Type B pancreatic cell (in vitro differentiated cells): ENCODE results near the gene CTNND2. TPM values are rescaled to one million over a fixed set of nuclear protein-coding genes. Genes with fewer than 3 reads are reported as not detected.

Experiments used
- DNase-seq: peaks from one replicate; pipeline ENCODE4 v3.0.0; 2021; ENCODE audit warnings: mixed read lengths; ENCODE audit not compliant: unreplicated experiment; ENCODE audit errors: extremely low spot score
- H3K27ac Mint-ChIP-seq: 2 replicates; pipeline ENCODE4 v1.8.0; 2021; ENCODE audit warnings: mild to moderate bottlenecking, mixed read lengths
- H3K27me3 Mint-ChIP-seq: 2 replicates; pipeline ENCODE4 v1.8.0; 2021; ENCODE audit warnings: mixed read lengths
- H3K36me3 Mint-ChIP-seq: 2 replicates; pipeline ENCODE4 v1.8.0; 2021; ENCODE audit warnings: mixed read lengths
- H3K4me1 Mint-ChIP-seq: one replicate; pipeline ENCODE4 v1.8.0; 2021; ENCODE audit warnings: mixed read lengths; ENCODE audit not compliant: unreplicated experiment
- H3K4me3 Mint-ChIP-seq: 2 replicates; pipeline ENCODE4 v1.8.0; 2021; ENCODE audit warnings: mild to moderate bottlenecking, mixed read lengths
- H3K9me3 Mint-ChIP-seq: 2 replicates; pipeline ENCODE4 v1.8.0; 2021; ENCODE audit warnings: mixed read lengths
- CTCF ChIP-seq: fragments of 200-600 bp; sonication (generic); conservative IDR thresholded peaks from 2 replicates; pipeline ENCODE4 v1.5.0; 2021; ENCODE audit warnings: antibody characterized with exemption, mild to moderate bottlenecking
- long read RNA-seq: library from polyadenylated mRNA; unstranded; transcript quantifications from one replicate; pipeline ENCODE4 v2.0.0, GENCODE V29; 2020
- total RNA-seq: library from RNA; stranded (reverse); gene quantifications from 2 replicates; pipeline ENCODE4 v1.2.1, GENCODE V29; 2021; ENCODE audit warnings: low replicate concordance

Gene CTNND2
- total RNA-seq: 31.5 and 49.5 TPM in 2 replicates
- long read RNA-seq, partial matches to known transcripts: 16 of 23 reads
- long read RNA-seq, other reads (novel, unspliced or antisense): 7 of 23 reads

- H3K27me3 Mint-ChIP-seq: peaks cover 64% of the 10 kb centered on the region
Observed at GRCh38 chr5:11904265-11904906, at the start of gene CTNND2. Gene CTNND2 (minus strand): TSS chr5:11904446. CDS start chr5:11903853, 593 bp downstream.

GRCh38 chr5:11946317-11946716, 42.1 kb upstream of the CTNND2 start:
- no peaks in the 10 kb centered on the region for H3K9me3 Mint-ChIP-seq
- no peak for TF ChIP-seq CTCF
- no peak for DNase-seq
- no peak overlapping the region for H3K27ac Mint-ChIP-seq
- no peaks in the 10 kb centered on the region for H3K36me3 Mint-ChIP-seq
- no peak overlapping the region for H3K4me3 Mint-ChIP-seq
- H3K27me3 Mint-ChIP-seq: peaks cover 2% of the 10 kb centered on the region
- no peaks in the 10 kb centered on the region for H3K4me1 Mint-ChIP-seq

More at GRCh38 chr5:11904265-11904906, at the start of gene CTNND2:
- TF ChIP-seq CTCF: no peak
- H3K36me3 Mint-ChIP-seq: no peaks in the 10 kb centered on the region
- peaks cover 12% of the 10 kb centered on the region for H3K4me1 Mint-ChIP-seq
- no peak within 1 kb of the TSS for H3K27ac Mint-ChIP-seq
- peak; percentile 87 for DNase-seq
- no peaks in the 10 kb centered on the region for H3K9me3 Mint-ChIP-seq
- H3K4me3 Mint-ChIP-seq: peak within 1 kb of the TSS; percentile 89

GRCh38 chr5:11941566-11941965, 37.3 kb upstream of the CTNND2 start:
- DNase-seq: no peak
- Mint-ChIP-seq H3K4me1 (no peaks in the 10 kb centered on the region), H3K36me3 (no peaks in the 10 kb centered on the region), H3K4me3 (no peak overlapping the region), H3K27me3 (no peaks in the 10 kb centered on the region), H3K9me3 (no peaks in the 10 kb centered on the region), H3K27ac (no peak overlapping the region)
- no peak for TF ChIP-seq CTCF

- TF ChIP-seq CTCF: no peak
- Mint-ChIP-seq H3K4me1 (no peaks in the 10 kb centered on the region), H3K27ac (no peak overlapping the region), H3K36me3 (no peaks in the 10 kb centered on the region), H3K27me3 (no peaks in the 10 kb centered on the region), H3K4me3 (no peak overlapping the region), H3K9me3 (no peaks in the 10 kb centered on the region)
- no peak for DNase-seq
Observed at GRCh38 chr5:11931638-11932037, 27.4 kb upstream of the CTNND2 start.

- no peak for TF ChIP-seq CTCF
- Mint-ChIP-seq H3K4me1 (no peaks in the 10 kb centered on the region), H3K36me3 (no peaks in the 10 kb centered on the region), H3K27ac (no peak overlapping the region), H3K4me3 (no peak overlapping the region), H3K9me3 (peaks cover 4% of the 10 kb centered on the region), H3K27me3 (no peaks in the 10 kb centered on the region)
- DNase-seq: no peak
Observed at GRCh38 chr5:11928909-11929308, 24.7 kb upstream of the CTNND2 start.
